OCI-LY1 (cell line): Measurements from ENCODE around the gene SRRD.

Experiments used
- H2AFZ ChIP-seq: fragments of 200-600 bp; sonication (generic), shearing (Covaris generic); 2 replicates; pipeline ENCODE4 v1.6.0; 2014; ENCODE audit warnings: antibody characterized with exemption, mild to moderate bottlenecking, low read length
- H3F3A ChIP-seq: fragments of 200-600 bp; sonication (generic), shearing (Covaris generic); 2 replicates; pipeline ENCODE4 v1.6.0; 2014; ENCODE audit warnings: mild to moderate bottlenecking, antibody characterized with exemption, low read length, moderate library complexity; ENCODE audit not compliant: insufficient read depth
- H3K27ac ChIP-seq: fragments of 200-600 bp; sonication (generic); 2 replicates; pipeline ENCODE4 v1.5.1; 2014; ENCODE audit warnings: low read length, mixed run types, mild to moderate bottlenecking, low read depth; ENCODE audit not compliant: poor library complexity, severe bottlenecking
- H3K27me3 ChIP-seq: fragments of 200-600 bp; sonication (generic); 2 replicates; pipeline ENCODE4 v1.6.0; 2014; ENCODE audit warnings: antibody characterized with exemption, mild to moderate bottlenecking, low read length, moderate library complexity; ENCODE audit not compliant: insufficient read depth
- H3K36me3 ChIP-seq: fragments of 200-600 bp; sonication (generic); 2 replicates; pipeline ENCODE4 v1.6.1; 2014; ENCODE audit warnings: mild to moderate bottlenecking, antibody characterized with exemption, low read length, moderate library complexity, mixed read lengths; ENCODE audit not compliant: insufficient read depth
- H3K4me1 ChIP-seq: fragments of 200-600 bp; sonication (generic); 2 replicates; pipeline ENCODE4 v1.5.1; 2014; ENCODE audit warnings: mild to moderate bottlenecking, low read length, moderate library complexity; ENCODE audit not compliant: insufficient read depth, severe bottlenecking
- H3K4me2 ChIP-seq: fragments of 200-600 bp; sonication (generic), shearing (Covaris generic); 2 replicates; pipeline ENCODE4 v1.6.1; 2014; ENCODE audit warnings: low read length
- H3K4me3 ChIP-seq: fragments of 200-600 bp; sonication (generic); 2 replicates; pipeline ENCODE4 v1.5.1; 2014; ENCODE audit warnings: low read length, low read depth, mild to moderate bottlenecking, mixed read lengths; ENCODE audit not compliant: poor library complexity, severe bottlenecking
- H3K79me2 ChIP-seq: fragments of 200-600 bp; shearing (Covaris generic); 2 replicates; pipeline ENCODE4 v1.6.1; 2016; ENCODE audit warnings: mixed run types, low read length, mixed read lengths; ENCODE audit not compliant: insufficient read depth
- H3K9ac ChIP-seq: fragments of 200-600 bp; sonication (generic), shearing (Covaris generic); 2 replicates; pipeline ENCODE4 v1.6.1; 2014; ENCODE audit warnings: mild to moderate bottlenecking, low read length, mixed read lengths
- H3K9me2 ChIP-seq: fragments of 200-600 bp; sonication (generic), shearing (Covaris generic); 2 replicates; pipeline ENCODE4 v1.6.1; 2014; ENCODE audit warnings: low read depth, mild to moderate bottlenecking, low read length, mixed read lengths
- H3K9me3 ChIP-seq: fragments of 200-600 bp; shearing (Covaris generic); 2 replicates; pipeline ENCODE4 v1.6.1; 2014; ENCODE audit warnings: low read length, mixed read lengths
- H4K20me1 ChIP-seq: fragments of 200-600 bp; sonication (generic), shearing (Covaris generic); 2 replicates; pipeline ENCODE4 v1.6.0; 2016; ENCODE audit warnings: mild to moderate bottlenecking, low read length; ENCODE audit not compliant: insufficient read depth
- CTCF ChIP-seq: fragments of 200-600 bp; sonication (generic), shearing (Covaris generic); IDR thresholded peaks from 2 replicates; pipeline ENCODE4 v1.5.1; 2017; ENCODE audit warnings: mild to moderate bottlenecking, antibody characterized with exemption, low read length, moderate library complexity, mixed read lengths
- EZH2 ChIP-seq: fragments of 200-600 bp; sonication (generic), shearing (Covaris generic); IDR thresholded peaks from 2 replicates; pipeline ENCODE4 v1.8.0; 2017; ENCODE audit warnings: borderline replicate concordance, mixed run types, mild to moderate bottlenecking, antibody characterized with exemption, low read length, moderate library complexity, mixed read lengths

SRRD gene

DNA sequence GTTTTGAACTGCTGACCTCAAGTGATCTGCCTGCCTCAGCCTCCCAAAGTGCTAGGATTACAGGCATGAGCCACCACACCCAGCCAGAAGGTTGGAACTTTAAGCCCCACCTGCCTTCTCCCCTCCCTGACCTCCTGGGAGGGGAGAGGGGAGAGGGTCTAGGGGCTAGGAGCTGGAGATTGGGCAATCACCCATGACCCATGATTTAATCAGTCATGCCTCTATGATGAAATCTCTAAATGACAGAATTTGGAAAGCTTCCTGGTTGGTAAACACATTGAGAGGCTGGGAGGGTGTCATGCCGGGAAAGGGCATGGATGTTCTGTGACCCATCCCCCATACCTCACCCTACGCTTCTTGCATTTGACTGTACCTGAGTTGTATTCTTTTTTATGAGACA is 45.7 kb downstream of the SRRD start:
- Histone ChIP-seq H3K9me3 (no peaks in the 10 kb centered on the region), H3K4me3 (no peak overlapping the region), H2AFZ (no peak overlapping the region), H4K20me1 (no peaks in the 10 kb centered on the region), H3K27ac (no peak overlapping the region), H3K27me3 (no peaks in the 10 kb centered on the region), H3K79me2 (no peaks in the 10 kb centered on the region; the same call in 1 of the 2 replicates), H3K9me2 (no peaks in the 10 kb centered on the region), H3K4me2 (no peak overlapping the region), H3K36me3 (peaks cover 80% of the 10 kb centered on the region), H3F3A (no peaks in the 10 kb centered on the region), H3K9ac (no peak overlapping the region), H3K4me1 (peaks cover 43% of the 10 kb centered on the region)
- TF ChIP-seq EZH2 (no peak), CTCF (no peak)

GRCh38 chr22:26534171-26534855 is 50.6 kb downstream of the SRRD start:
- H3K27ac ChIP-seq, result peak overlapping the region; percentile 100

GRCh38 chr22:26534874-26535602 is 51.4 kb downstream of the SRRD start:
- no peak for TF ChIP-seq EZH2
- no peak for TF ChIP-seq CTCF
- H4K20me1 ChIP-seq, result no peaks in the 10 kb centered on the region
- no peaks in the 10 kb centered on the region for H3K9me3 ChIP-seq
- peaks cover 52% of the 10 kb centered on the region for H3K4me1 ChIP-seq
- H3F3A ChIP-seq, result peaks cover 17% of the 10 kb centered on the region
- H3K9me2 ChIP-seq, result no peaks in the 10 kb centered on the region
- H3K4me3 ChIP-seq, result peak overlapping the region; percentile 58
- peak overlapping the region; percentile 97 for H3K9ac ChIP-seq
- no peaks in the 10 kb centered on the region for H3K27me3 ChIP-seq
- H3K4me2 ChIP-seq, result peak overlapping the region; percentile 92
- H3K27ac ChIP-seq, result peak overlapping the region; percentile 100
- H3K79me2 ChIP-seq, result no peaks in the 10 kb centered on the region; the same call in 1 of the 2 replicates
- no peak overlapping the region for H2AFZ ChIP-seq
- peaks cover 60% of the 10 kb centered on the region for H3K36me3 ChIP-seq

More at GRCh38 chr22:26534171-26534855, 50.6 kb downstream of the SRRD start:
- peak overlapping the region; percentile 58 for H3K4me3 ChIP-seq
- no peaks in the 10 kb centered on the region for H3K9me3 ChIP-seq
- peaks cover 52% of the 10 kb centered on the region for H3K4me1 ChIP-seq
- no peaks in the 10 kb centered on the region for H4K20me1 ChIP-seq
- peak overlapping the region; percentile 97 for H3K9ac ChIP-seq
- TF ChIP-seq EZH2 (no peak), CTCF (no peak)
- peaks cover 17% of the 10 kb centered on the region for H3F3A ChIP-seq
- H3K79me2 ChIP-seq, result no peaks in the 10 kb centered on the region; the same call in 1 of the 2 replicates
- H2AFZ ChIP-seq, result no peak overlapping the region
- H3K9me2 ChIP-seq, result no peaks in the 10 kb centered on the region
- H3K27me3 ChIP-seq, result no peaks in the 10 kb centered on the region
- peaks cover 60% of the 10 kb centered on the region for H3K36me3 ChIP-seq
- peak overlapping the region; percentile 92 for H3K4me2 ChIP-seq
